M059J (cell line): ENCODE measurements around the gene TBKBP1. TPM values are rescaled to one million over a fixed set of nuclear protein-coding genes. Genes with fewer than 3 reads are reported as not detected.

Experiments
- total RNA-seq: library from RNA; depleted of rRNA; stranded (reverse); fragments of >200 nt; shearing (Covaris generic); gene quantifications from 2 replicates; pipeline ENCODE4 v1.2.3, GENCODE V29; 2014; rRNA removed

The TBKBP1 gene
- total RNA-seq, 1 experiment from 2014 or later: 2.6 TPM

Other genes starting within 250 kb of the TBKBP1 start
- 46.6 and 59.9 TPM in 2 replicates for gene NPEPPS, start 163.1 kb upstream of the TBKBP1 start, total RNA-seq
- gene KPNB1, start 44.2 kb upstream of the TBKBP1 start, total RNA-seq: 279 and 297 TPM in 2 replicates
- not detected in 2 replicates for gene TBX21, start 39.1 kb downstream of the TBKBP1 start, total RNA-seq
- 3.5 and 5.1 TPM in 2 replicates for gene OSBPL7, start 127.6 kb downstream of the TBKBP1 start, total RNA-seq
- gene MRPL10, start 137.4 kb downstream of the TBKBP1 start, total RNA-seq: 39.9 and 41.5 TPM in 2 replicates
- gene LRRC46, start 137.5 kb downstream of the TBKBP1 start, total RNA-seq: 0.12 TPM in 1 of 2 replicates, not detected in the other
- gene SCRN2, start 147.1 kb downstream of the TBKBP1 start, total RNA-seq: 19.3 and 24.0 TPM in 2 replicates
- 0.79 and 1.5 TPM in 2 replicates for gene SP6, start 157.0 kb downstream of the TBKBP1 start, total RNA-seq
- 1.6 and 3.8 TPM in 2 replicates for gene SP2, start 202.1 kb downstream of the TBKBP1 start, total RNA-seq
- 40.1 and 54.2 TPM in 2 replicates for gene PNPO, start 247.4 kb downstream of the TBKBP1 start, total RNA-seq